Colonic mucosa (tissue), 4 donors: ENCODE results near the gene ERO1A. TPM values are rescaled to one million over a fixed set of nuclear protein-coding genes. Genes with fewer than 3 reads are reported as not detected.

ENCODE experiments used
- DNase-seq: peaks from one replicate; pipeline ENCODE4 v3.0.0-alpha.2; 2020
- H3K27ac ChIP-seq: fragments of 200-600 bp; one replicate; pipeline ENCODE4 v1.8.0; 2021
- H3K27me3 ChIP-seq: fragments of 200-600 bp; one replicate; pipeline ENCODE4 v1.8.0; 2021
- H3K36me3 ChIP-seq: fragments of 200-600 bp; one replicate; pipeline ENCODE4 v1.8.0; 2021
- H3K4me1 ChIP-seq: fragments of 200-600 bp; one replicate; pipeline ENCODE4 v1.8.0; 2021; ENCODE audit warnings: mild to moderate bottlenecking
- H3K4me3 ChIP-seq: fragments of 200-600 bp; one replicate; pipeline ENCODE4 v1.8.0; 2021
- H3K9ac ChIP-seq, 2 donors: one replicate each; pipeline ENCODE4 v1.7.0; 2013; ENCODE audit warnings: control low read depth in 2 of 2, low read depth in 2 of 2, low read length in 2 of 2
- H3K9me3 ChIP-seq: fragments of 200-600 bp; one replicate; pipeline ENCODE4 v1.8.0; 2021
- intact Hi-C: fragments of 100-400 bp; cut with DNase I; formaldehyde crosslinking; loops from one replicate; pipeline ENCODE4 v1.14.1; 2022
- total RNA-seq, 2 donors: library from RNA; stranded (reverse); fragmentation: NEBNext Ultra II Directional in 1 of 2; extraction: Animal tissue kit (Norgen Biotek cat#: 25700) in 1 of 2; gene quantifications; one replicate each; pipeline ENCODE4 v1.2.1, GENCODE V29; 2021
- TF ChIP-seq, protein P1 (sequence below): fragments of 200-600 bp; IDR thresholded peaks from one replicate; pipeline ENCODE4 v1.8.0; 2022; ENCODE audit warnings: antibody characterized with exemption, mild to moderate bottlenecking
- donor health status: healthy.
- donor health status: DM: no; HTN: no; CAD: no.
- donor health status: DM: no; HTN: no; CAD: no.

The ERO1A gene
- total RNA-seq, 2 donors from 2014 or later: 83.6 to 242 TPM

DNA sequence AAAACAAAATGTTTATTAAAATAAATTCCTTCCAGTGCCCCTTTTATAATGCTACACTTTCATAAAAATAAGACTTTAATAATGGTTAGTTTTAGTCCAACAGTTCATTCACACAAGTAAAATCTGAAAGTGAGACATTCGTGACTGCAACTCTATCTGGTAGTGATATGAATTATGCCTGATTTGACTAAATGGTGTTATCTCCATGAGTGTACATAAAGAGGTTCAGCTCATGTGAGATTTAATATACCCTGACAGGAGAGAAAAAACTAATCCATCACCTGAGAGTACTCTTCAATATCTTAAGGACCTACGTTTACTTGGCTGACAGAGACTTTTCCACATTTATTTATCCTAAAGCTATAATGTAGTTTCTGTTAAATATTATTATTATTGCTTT, 34.0 kb downstream of the ERO1A start:
- DNase-seq: no peak
- no peak overlapping the region for H3K9ac ChIP-seq
- intact Hi-C loops: no loop called here
- H3K4me1 ChIP-seq: no peaks in the 10 kb centered on the region
- TF ChIP-seq, protein P1, sequence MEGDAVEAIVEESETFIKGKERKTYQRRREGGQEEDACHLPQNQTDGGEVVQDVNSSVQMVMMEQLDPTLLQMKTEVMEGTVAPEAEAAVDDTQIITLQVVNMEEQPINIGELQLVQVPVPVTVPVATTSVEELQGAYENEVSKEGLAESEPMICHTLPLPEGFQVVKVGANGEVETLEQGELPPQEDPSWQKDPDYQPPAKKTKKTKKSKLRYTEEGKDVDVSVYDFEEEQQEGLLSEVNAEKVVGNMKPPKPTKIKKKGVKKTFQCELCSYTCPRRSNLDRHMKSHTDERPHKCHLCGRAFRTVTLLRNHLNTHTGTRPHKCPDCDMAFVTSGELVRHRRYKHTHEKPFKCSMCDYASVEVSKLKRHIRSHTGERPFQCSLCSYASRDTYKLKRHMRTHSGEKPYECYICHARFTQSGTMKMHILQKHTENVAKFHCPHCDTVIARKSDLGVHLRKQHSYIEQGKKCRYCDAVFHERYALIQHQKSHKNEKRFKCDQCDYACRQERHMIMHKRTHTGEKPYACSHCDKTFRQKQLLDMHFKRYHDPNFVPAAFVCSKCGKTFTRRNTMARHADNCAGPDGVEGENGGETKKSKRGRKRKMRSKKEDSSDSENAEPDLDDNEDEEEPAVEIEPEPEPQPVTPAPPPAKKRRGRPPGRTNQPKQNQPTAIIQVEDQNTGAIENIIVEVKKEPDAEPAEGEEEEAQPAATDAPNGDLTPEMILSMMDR: no peak
- no peaks in the 10 kb centered on the region for H3K9me3 ChIP-seq
- no peaks in the 10 kb centered on the region for H3K36me3 ChIP-seq
- no peak overlapping the region for H3K27ac ChIP-seq
- no peak overlapping the region for H3K4me3 ChIP-seq
- H3K27me3 ChIP-seq: no peaks in the 10 kb centered on the region

DNA sequence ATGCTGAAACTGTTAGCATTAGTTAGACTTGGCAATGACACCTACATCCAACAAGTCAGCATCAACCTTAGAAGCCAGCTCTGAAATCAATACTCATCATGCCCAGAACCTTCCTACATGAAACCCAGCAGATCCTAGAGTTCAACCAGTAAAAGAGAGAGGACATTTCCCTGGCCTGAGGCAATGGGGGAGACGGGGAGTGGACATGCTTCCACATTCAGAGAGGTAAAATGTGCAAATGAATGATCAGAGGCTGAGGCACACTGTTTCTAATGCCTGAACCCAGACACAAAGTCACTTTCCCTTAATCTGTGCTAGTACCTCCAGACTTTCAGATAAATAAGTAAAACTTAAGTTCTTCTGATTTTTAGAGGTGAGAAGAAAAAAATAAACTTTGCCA, 34.5 kb downstream of the ERO1A start:
- no peaks in the 10 kb centered on the region for H3K9me3 ChIP-seq
- H3K27me3 ChIP-seq: no peaks in the 10 kb centered on the region
- no peak overlapping the region for H3K4me3 ChIP-seq
- no peak overlapping the region for H3K9ac ChIP-seq
- H3K27ac ChIP-seq: no peak overlapping the region
- no peak for DNase-seq
- H3K36me3 ChIP-seq: no peaks in the 10 kb centered on the region
- H3K4me1 ChIP-seq: no peaks in the 10 kb centered on the region
- intact Hi-C loops: no loop called here
- TF ChIP-seq, protein P1: no peak

DNA sequence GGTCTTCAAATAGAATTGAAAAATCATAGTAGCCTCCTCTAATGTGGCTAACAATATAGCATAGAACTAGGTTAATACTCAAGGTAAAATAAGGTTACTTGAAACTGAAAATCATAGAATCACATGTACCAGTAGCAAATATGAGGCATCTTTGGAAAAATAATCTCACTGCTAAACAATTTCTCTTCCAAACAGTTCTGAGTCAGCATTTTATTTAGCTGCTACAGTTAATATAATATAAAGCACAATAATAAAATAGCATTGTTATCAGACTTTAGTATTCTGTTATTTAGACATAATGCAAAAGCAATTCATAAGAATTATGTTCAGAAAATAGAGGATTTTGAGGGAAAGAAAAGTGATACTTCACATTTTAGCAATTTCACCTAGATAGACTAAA, 35.0 kb downstream of the ERO1A start:
- no peaks in the 10 kb centered on the region for H3K4me1 ChIP-seq
- H3K36me3 ChIP-seq: peaks cover 3% of the 10 kb centered on the region
- TF ChIP-seq, protein P1: no peak
- H3K27ac ChIP-seq: no peak overlapping the region
- H3K4me3 ChIP-seq: no peak overlapping the region
- intact Hi-C loops: no loop called here
- DNase-seq: no peak
- no peak overlapping the region for H3K9ac ChIP-seq
- no peaks in the 10 kb centered on the region for H3K9me3 ChIP-seq
- no peaks in the 10 kb centered on the region for H3K27me3 ChIP-seq

DNA sequence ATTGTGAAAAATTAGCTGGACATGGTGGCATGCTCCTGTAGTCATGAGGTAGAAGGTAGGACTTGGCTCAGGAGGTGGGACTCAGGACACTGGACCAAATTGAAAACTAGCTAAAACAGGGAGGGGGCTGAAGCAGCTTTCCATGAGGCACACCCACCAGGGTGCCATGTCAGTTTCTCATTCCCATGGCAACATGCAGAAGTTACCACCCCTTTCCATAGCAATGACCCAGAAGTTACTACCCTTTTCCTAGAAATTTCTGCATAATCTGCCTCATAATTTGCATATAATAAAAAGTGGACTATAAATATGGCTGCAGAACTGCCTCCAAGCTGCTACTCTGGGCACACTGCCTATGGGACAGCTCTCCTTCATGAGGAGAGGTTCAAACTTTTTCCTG, 38.5 kb downstream of the ERO1A start:
- intact Hi-C loops: no loop called here
- H3K4me3 ChIP-seq: no peak overlapping the region
- no peak overlapping the region for H3K27ac ChIP-seq
- TF ChIP-seq, protein P1: no peak
- no peaks in the 10 kb centered on the region for H3K27me3 ChIP-seq
- no peaks in the 10 kb centered on the region for H3K9me3 ChIP-seq
- H3K36me3 ChIP-seq: peaks cover 16% of the 10 kb centered on the region
- H3K9ac ChIP-seq: no peak overlapping the region
- no peaks in the 10 kb centered on the region for H3K4me1 ChIP-seq
- DNase-seq: no peak

DNA sequence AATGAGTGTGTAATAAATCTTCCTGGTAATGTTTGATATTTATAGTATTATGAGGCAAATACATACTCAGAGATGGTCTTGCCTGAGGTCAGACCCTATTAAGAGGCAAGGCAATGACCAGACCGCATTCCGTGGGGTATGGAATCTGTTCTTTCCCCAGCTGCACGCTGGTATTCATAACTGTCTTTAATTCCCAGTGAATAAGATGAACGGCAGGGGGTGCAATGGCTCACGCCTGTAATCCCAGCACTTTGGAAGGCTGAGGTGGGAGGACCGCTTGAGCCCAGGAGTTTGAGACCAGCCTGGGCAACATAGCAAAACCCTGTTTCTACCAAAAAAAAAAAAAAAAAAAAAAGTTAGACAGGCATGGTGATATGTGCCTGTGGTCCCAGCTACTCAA, 44.6 kb downstream of the ERO1A start:
- TF ChIP-seq, protein P1: no peak
- Histone ChIP-seq H3K36me3 (peaks cover 26% of the 10 kb centered on the region), H3K27ac (no peak overlapping the region), H3K9me3 (no peaks in the 10 kb centered on the region), H3K27me3 (no peaks in the 10 kb centered on the region), H3K9ac (no peak overlapping the region), H3K4me1 (no peaks in the 10 kb centered on the region), H3K4me3 (no peak overlapping the region)
- DNase-seq: no peak
- intact Hi-C loops: no loop called here

DNA sequence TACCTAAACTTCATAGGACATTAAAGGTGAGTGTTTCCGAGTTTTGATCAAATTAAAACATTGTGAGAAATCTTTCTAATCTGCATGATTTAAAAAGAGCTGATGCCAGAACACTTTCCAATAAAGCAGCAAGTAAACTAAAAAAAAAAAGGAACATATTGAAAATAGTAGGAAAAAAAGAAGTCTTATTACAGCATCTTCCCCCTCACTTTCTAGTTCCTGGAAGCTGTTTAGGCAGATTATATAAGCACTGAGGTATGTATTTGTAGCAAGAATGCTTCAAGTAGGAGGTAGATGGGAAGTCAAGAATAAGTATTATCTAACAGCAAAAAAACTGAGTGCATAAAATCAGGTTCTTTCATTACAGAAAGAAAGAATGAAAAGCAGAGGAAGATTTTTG, 45.8 kb downstream of the ERO1A start:
- TF ChIP-seq, protein P1: no peak
- Histone ChIP-seq H3K27me3 (no peaks in the 10 kb centered on the region), H3K27ac (no peak overlapping the region), H3K4me3 (no peak overlapping the region), H3K36me3 (peaks cover 19% of the 10 kb centered on the region), H3K4me1 (no peaks in the 10 kb centered on the region), H3K9ac (no peak overlapping the region), H3K9me3 (no peaks in the 10 kb centered on the region)
- DNase-seq: no peak
- intact Hi-C loops: no loop called here
